ENCODE measurements around the gene PPP6R2. TPM values are rescaled to one million over a fixed set of nuclear protein-coding genes. Genes with fewer than 3 reads are reported as not detected.

PPP6R2 gene
- total RNA-seq, 4 donors from 2014 or later = 32.0 to 56.3 (median 50.9) TPM

DNA sequence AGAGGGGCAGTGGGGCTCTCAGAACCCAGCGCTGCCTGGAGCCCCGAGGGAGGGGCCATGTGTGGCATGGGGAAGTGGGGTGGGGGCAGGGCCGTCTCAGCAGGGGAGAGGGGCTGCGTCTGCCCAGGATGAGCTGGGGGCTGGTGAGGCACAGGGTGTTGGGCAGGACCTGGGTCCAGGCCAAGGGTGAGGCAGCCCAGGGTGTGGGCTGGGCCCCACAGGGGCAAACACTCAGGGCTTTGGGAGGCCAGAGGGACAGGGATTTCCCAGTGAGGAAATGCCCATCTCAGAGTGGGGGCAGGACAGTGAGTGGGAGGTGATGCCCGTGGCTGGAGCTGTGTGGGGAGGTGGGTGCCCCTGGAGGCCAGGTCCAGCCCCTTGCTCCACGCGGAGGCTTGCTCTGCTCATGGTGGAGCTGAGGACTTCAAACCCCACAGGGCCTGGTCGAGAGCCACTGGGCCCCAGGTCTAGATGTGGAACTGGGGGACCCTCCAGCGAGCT is 41.0 kb upstream of the PPP6R2 start:
- no peak overlapping the region for H3K4me3 ChIP-seq (ENCODE audit: low read depth, poor library complexity, severe bottlenecking)
- DNase-seq (ENCODE audit: low spot score in 2 of 2) = no peak
- intact Hi-C loops (cut with DNase I; ENCODE audit: low total_unique reads) = no loop called here
- 26 to 32% methylated on average over 7 to 9 of the region's 9 CpGs for WGBS, 2 donors
- TF ChIP-seq, protein P1, sequence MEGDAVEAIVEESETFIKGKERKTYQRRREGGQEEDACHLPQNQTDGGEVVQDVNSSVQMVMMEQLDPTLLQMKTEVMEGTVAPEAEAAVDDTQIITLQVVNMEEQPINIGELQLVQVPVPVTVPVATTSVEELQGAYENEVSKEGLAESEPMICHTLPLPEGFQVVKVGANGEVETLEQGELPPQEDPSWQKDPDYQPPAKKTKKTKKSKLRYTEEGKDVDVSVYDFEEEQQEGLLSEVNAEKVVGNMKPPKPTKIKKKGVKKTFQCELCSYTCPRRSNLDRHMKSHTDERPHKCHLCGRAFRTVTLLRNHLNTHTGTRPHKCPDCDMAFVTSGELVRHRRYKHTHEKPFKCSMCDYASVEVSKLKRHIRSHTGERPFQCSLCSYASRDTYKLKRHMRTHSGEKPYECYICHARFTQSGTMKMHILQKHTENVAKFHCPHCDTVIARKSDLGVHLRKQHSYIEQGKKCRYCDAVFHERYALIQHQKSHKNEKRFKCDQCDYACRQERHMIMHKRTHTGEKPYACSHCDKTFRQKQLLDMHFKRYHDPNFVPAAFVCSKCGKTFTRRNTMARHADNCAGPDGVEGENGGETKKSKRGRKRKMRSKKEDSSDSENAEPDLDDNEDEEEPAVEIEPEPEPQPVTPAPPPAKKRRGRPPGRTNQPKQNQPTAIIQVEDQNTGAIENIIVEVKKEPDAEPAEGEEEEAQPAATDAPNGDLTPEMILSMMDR (IDR thresholded peaks at IDR 0.05) = no peak
- no peak for TF ChIP-seq POLR2A (IDR thresholded peaks at IDR 0.05)

DNA sequence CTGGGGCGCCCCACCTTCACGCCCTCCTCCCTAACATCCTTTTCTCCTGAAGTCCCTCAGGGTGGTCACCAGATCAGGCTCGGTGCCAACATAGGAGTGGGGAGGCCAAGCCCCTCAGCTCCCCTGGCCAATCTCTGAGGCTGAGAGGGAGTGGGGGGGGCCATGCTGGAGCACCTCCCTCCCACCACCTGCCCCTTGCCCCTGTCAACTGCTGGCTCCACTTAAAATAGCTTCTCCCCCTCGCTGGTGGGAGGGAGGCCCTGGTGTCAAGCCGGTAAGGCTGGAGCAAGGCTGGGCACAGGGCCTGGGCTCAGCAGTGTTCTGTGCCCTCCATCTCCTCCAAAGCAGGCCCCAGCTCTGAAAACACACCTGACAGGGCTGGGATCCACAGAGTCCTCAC is 40.6 kb upstream of the PPP6R2 start:
- intact Hi-C loops (cut with DNase I; ENCODE audit: low total_unique reads) = no loop called here
- no peak for DNase-seq (ENCODE audit: low spot score in 2 of 2)
- H3K4me3 ChIP-seq (ENCODE audit: low read depth, poor library complexity, severe bottlenecking) = no peak overlapping the region
- WGBS, 2 donors = 64% methylated on average over 5 of the region's 5 CpGs; no CpG with 5 or more reads in 1 of the 2 donors
- TF ChIP-seq, protein P1 (IDR thresholded peaks at IDR 0.05) = no peak
- TF ChIP-seq POLR2A (IDR thresholded peaks at IDR 0.05) = no peak

DNA sequence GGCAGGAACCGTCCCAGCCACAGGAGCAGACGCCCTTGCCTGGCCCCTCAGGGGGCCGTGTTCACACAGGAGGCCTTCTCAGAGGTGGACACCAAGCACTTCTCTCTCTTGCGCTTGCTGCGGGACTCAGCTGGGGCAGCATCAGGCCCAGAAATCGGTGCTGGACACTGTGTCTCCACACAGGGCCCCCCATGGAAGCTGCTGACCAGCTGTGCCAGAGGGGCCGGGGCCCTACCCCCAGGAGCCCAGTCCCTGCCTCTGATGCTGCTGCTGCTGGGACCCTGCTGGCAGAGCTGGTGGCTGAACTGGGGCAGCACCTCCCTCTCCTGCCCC is 39.6 kb upstream of the PPP6R2 start:
- DNase-seq (ENCODE audit: low spot score in 2 of 2) = no peak
- intact Hi-C loops (cut with DNase I; ENCODE audit: low total_unique reads) = no loop called here
- TF ChIP-seq, protein P1 (IDR thresholded peaks at IDR 0.05) = no peak
- TF ChIP-seq POLR2A (IDR thresholded peaks at IDR 0.05) = no peak
- no peak overlapping the region for H3K4me3 ChIP-seq (ENCODE audit: low read depth, poor library complexity, severe bottlenecking)
- whole genome bisulfite sequencing, 2 donors = 57 to 63% methylated on average over 6 to 7 of the region's 7 CpGs

DNA sequence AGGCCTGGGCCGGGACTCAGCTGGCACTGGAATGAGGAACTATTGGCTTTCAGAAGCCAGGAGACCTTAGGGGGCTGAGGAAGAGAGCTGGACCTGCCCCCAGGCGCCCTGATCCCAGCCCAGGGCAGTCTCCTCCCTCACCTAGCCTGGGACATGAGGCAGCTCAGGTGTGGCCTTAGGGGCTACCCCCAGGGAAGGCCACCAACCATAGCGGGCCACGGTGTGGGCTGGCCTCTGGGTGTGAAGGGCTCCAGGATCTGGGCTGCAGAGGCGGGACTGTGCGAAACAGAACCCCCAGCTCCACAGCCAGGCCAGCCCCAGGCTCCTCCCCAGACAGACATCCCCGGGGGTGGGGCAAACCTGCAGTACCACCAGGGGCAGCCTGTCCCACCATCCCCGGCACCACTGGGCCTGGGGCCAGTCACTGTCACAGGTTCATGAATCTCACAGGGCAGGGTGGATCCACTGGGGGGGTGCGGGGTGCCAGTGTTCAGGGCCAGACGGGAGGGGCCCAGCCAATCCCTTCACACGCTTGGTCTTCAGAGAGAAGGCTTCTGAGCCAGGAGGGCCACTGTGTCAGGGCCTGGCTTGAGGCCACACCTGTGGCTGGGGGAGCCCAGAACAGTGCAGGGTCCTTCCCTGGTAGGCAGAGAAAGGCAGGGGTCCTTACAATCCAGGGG is 39.1 kb upstream of the PPP6R2 start:
- 15 to 46% methylated on average over 5 to 7 of the region's 11 CpGs for WGBS, 2 donors
- peak; percentile 45 to 94 for DNase-seq (ENCODE audit: low spot score in 2 of 2)
- no peak overlapping the region for H3K4me3 ChIP-seq (ENCODE audit: low read depth, poor library complexity, severe bottlenecking)
- TF ChIP-seq, protein P1 (IDR thresholded peaks at IDR 0.05) = no peak
- no peak for TF ChIP-seq POLR2A (IDR thresholded peaks at IDR 0.05)
- intact Hi-C loops (cut with DNase I; ENCODE audit: low total_unique reads) = no loop called here

DNA sequence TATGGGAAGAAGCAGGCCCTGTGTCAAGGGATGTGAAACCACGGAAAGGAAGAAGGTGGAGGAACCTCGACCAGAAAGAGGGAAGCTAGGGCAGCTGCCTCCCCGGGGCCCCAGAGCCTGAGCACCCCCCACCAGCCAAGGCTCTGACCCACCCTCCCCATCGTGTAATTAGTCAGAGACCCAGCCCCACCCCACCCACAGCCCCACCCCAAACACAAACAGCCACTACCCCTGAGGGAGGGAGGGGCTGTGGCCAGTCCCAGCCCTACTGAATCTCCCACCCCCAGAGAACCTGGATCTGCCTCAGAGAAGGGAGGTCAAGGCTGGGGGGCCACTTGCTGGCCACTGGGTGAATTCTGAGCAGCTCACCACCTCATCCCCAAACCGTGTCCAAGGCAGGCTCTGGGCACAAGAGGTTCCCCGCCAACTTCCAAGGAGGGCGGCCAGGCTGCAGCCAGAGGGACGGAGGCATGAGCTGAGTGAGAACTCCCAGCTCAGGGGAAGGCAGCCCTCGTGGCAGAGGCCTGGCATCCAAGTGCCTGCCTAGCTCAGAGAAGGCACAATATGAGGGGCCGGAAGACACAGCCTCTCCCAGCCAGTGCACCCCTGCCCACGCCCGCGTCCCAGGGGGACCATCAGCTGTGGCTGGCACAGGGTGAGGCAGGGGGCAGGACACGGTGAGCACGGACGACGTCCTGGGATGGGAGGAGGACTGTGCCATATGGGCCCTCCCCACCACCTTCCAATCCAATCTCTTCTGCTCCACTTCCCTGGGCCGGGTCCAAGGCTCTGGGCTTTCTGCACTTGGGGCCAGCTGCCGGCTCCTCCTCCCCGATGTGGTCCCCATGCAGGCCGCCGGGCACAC is 38.4 kb upstream of the PPP6R2 start:
- intact Hi-C loops (cut with DNase I; ENCODE audit: low total_unique reads) = no loop called here
- TF ChIP-seq POLR2A (IDR thresholded peaks at IDR 0.05) = no peak
- TF ChIP-seq, protein P1 (IDR thresholded peaks at IDR 0.05) = no peak
- no peak overlapping the region for H3K4me3 ChIP-seq (ENCODE audit: low read depth, poor library complexity, severe bottlenecking)
- WGBS, 2 donors = 33 to 40% methylated on average over 17 to 20 of the region's 22 CpGs
- no peak for DNase-seq (ENCODE audit: low spot score in 2 of 2)
